ENCODE measurements around the gene TRIM38. TPM values are rescaled to one million over a fixed set of nuclear protein-coding genes. Genes with fewer than 3 reads are reported as not detected.

TRIM38 gene
- total and polyA plus RNA-seq, 8 donors: 1.5 to 5.8 (median 2.5) TPM

DNA sequence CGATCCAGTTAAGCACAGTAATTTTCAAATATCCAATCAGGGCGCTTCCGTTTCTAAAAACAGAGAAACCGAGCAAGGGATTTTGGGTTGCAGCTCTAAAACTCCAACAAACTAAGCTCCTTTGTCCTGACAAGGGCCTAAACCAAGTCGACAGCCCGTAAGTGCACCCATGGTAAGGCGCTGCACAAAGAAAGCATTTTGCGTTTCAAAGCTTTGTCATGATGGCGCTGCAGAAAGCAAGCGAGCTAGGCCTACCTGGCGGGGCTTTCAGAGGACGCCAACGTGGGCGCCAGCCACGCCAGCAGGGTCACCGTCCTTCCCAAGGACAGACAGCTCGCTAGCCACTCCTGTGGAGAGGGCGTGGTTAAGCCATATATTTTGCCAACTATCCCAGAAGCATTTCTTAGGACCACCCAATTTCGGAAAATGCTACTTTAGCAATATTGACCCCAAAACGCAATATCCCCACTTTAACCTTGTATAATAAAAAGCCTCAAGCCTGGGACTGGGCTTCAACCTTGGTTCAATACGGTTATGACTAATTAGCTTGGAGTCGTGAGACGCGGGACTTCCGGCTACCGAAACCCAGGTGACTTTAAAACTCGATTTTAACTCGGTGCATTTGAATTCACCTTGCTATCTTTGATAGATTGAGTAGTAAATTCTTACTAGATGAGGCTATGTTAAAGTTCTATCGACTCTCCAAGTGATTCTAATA, 53.8 kb downstream of the TRIM38 start:
- H3K9me3 ChIP-seq: no peaks in the 10 kb centered on the region
- no peak for FAIRE-seq
- ATAC-seq: no peak
- peak overlapping the region in 2 of 4 donors; percentile 6 to 20 for H3K27ac ChIP-seq
- H3K36me3 ChIP-seq: no peaks in the 10 kb centered on the region
- intact Hi-C loops (cut with DNase I): no loop called here
- no peak for DNase-seq
- WGBS, 2 donors: 56 to 57% methylated on average over 29 of the region's 29 CpGs
- no peaks in the 10 kb centered on the region for H3K4me1 ChIP-seq
- H3K4me3 ChIP-seq: peak overlapping the region in 1 of 4 donors; percentile 11
- no peaks in the 10 kb centered on the region for H3K27me3 ChIP-seq
- no peak for TF ChIP-seq CTCF (IDR thresholded peaks at IDR 0.05)

DNA sequence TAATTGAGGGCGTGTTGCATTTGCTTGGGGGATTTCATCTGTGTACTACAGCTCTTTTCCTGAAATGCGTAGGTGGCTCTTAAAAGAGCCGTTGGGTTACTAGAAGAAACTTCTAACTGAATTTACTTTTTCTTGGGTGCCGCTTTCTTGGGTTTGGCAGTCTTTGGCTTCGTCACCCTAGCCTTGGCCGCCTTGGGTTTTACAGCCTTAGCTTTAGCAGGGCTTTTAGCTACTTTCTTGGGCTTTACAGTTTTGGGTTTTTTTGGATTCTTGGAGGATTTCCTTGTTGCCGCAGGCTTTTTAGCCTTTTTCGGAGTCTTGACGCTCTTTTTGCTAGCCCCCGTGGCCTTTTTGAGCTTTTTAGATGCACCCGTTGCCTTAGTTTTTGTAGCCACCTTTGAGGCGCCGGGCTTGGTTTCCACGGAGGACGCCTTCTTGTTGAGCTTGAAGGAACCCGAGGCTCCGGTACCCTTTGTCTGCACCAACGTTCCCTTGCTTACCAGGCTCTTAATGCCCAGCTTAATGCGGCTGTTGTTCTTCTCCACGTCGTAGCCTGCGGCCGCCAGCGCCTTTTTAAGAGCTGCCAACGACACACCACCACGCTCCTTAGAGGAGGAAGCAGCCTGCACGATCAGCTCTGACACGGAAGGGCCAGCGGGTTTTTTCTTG, 54.5 kb downstream of the TRIM38 start:
- Histone ChIP-seq H3K36me3 (no peaks in the 10 kb centered on the region), H3K4me1 (no peaks in the 10 kb centered on the region), H3K4me3 (peak overlapping the region in 1 of 4 donors; percentile 11), H3K27ac (peak overlapping the region in 2 of 4 donors; percentile 6 to 20), H3K27me3 (no peaks in the 10 kb centered on the region), H3K9me3 (no peaks in the 10 kb centered on the region)
- 51 to 54% methylated on average over 29 of the region's 29 CpGs for WGBS, 2 donors
- no peak for ATAC-seq
- FAIRE-seq: no peak
- no peak for DNase-seq
- intact Hi-C loops (cut with DNase I): no loop called here
- TF ChIP-seq CTCF (IDR thresholded peaks at IDR 0.05): no peak

DNA sequence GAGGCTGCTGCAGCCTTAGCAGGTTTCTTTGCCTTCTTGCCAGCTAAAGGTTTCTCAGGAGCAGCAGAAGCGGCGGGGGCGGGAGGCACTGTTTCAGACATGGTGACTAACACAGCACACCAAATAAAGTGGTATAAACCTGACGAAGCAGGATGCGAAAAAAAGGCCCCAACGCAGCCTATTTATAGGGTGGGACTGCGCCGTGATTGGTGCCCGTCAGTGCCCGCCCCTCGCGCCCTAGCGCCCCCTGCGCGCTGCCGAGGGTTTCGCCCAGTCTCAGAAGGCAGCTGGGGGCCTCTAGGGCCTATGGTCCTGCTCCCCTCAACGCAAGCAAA, 55.0 kb downstream of the TRIM38 start:
- H3K9me3 ChIP-seq: no peaks in the 10 kb centered on the region
- FAIRE-seq: no peak
- peak in 1 of 6 donors; percentile 35 for DNase-seq
- no peaks in the 10 kb centered on the region for H3K27me3 ChIP-seq
- no peak for ATAC-seq
- H3K27ac ChIP-seq: peak overlapping the region in 2 of 4 donors; percentile 6 to 20
- 43 to 52% methylated on average over 18 of the region's 18 CpGs for WGBS, 2 donors
- H3K4me3 ChIP-seq: no peak overlapping the region
- H3K36me3 ChIP-seq: no peaks in the 10 kb centered on the region
- peaks cover 0 to 3% (median 0%) of the 10 kb centered on the region in 3 donors for H3K4me1 ChIP-seq
- no peak for TF ChIP-seq CTCF (IDR thresholded peaks at IDR 0.05)
- intact Hi-C loops (cut with DNase I): no loop called here

GRCh38 chr6:26019261-26019830, 56.7 kb downstream of the TRIM38 start:
- no peak for TF ChIP-seq CTCF (IDR thresholded peaks at IDR 0.05)
- Histone ChIP-seq H3K9me3 (no peaks in the 10 kb centered on the region), H3K36me3 (no peaks in the 10 kb centered on the region), H3K4me1 (peaks cover 0 to 3% (median 0%) of the 10 kb centered on the region in 3 donors), H3K27me3 (no peaks in the 10 kb centered on the region), H3K27ac (no peak overlapping the region), H3K4me3 (no peak overlapping the region)
- no peak for ATAC-seq
- DNase-seq: no peak
- no peak for FAIRE-seq
- WGBS, 2 donors: 78 to 80% methylated on average over 9 of the region's 9 CpGs
- intact Hi-C loops (cut with DNase I): no loop called here

Measured in pancreas (tissue), 10 donors.